GM12878 (cell line): ENCODE data around the gene GUCY1A1.

Source experiments
- REST ChIP-seq: IDR thresholded peaks from 2 replicates; pipeline ENCODE4 v1.6.1; 2012; ENCODE audit warnings: mild to moderate bottlenecking, low read depth, low read length
- ZNF687 ChIP-seq: fragments of 450-650 bp; IDR thresholded peaks from 2 replicates; pipeline ENCODE4 v1.6.1; 2017; ENCODE audit warnings: mild to moderate bottlenecking, moderate library complexity
- TF ChIP-seq, protein P1 (sequence below), 3 experiments: IDR thresholded peaks in 2 of 3; conservative IDR thresholded peaks in 1 of 3; 2 replicates each; pipeline ENCODE4 v1.5.1; 2011; ENCODE audit warnings: low read depth in 3 of 3, low read length in 3 of 3, mild to moderate bottlenecking in 3 of 3, control low read depth in 2 of 3, moderate library complexity in 2 of 3, inconsistent platforms in 1 of 3, mixed read lengths in 1 of 3; ENCODE audit not compliant: control insufficient read depth in 2 of 3, insufficient read depth in 1 of 3; ENCODE audit errors: extremely low read depth in 1 of 3

GRCh38 chr4:155709918-155710317 is 43.3 kb downstream of the GUCY1A1 start:
- TF ChIP-seq, protein P1, sequence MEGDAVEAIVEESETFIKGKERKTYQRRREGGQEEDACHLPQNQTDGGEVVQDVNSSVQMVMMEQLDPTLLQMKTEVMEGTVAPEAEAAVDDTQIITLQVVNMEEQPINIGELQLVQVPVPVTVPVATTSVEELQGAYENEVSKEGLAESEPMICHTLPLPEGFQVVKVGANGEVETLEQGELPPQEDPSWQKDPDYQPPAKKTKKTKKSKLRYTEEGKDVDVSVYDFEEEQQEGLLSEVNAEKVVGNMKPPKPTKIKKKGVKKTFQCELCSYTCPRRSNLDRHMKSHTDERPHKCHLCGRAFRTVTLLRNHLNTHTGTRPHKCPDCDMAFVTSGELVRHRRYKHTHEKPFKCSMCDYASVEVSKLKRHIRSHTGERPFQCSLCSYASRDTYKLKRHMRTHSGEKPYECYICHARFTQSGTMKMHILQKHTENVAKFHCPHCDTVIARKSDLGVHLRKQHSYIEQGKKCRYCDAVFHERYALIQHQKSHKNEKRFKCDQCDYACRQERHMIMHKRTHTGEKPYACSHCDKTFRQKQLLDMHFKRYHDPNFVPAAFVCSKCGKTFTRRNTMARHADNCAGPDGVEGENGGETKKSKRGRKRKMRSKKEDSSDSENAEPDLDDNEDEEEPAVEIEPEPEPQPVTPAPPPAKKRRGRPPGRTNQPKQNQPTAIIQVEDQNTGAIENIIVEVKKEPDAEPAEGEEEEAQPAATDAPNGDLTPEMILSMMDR (IDR thresholded peaks at IDR 0.05 in 2 of 3, conservative IDR thresholded peaks at IDR 0.05 in 1 of 3; ENCODE audit: control insufficient read depth in 2 of 3, extremely low read depth in 1 of 3, insufficient read depth in 1 of 3, low read depth in 3 of 3, low read length in 3 of 3) = no peak
- TF ChIP-seq REST (no peak), ZNF687 (no peak)
